ENCODE measurements around the gene KCNAB1.
"Not testable (repeated sequence)": the region's sequence is repeated elsewhere in the genome, so short reads cannot be mapped to it uniquely, and the experiment has no call there.

KCNAB1 gene

GRCh38 chr3:156548041-156548687 is 427.8 kb downstream of the KCNAB1 start:
- DNase-seq, result no peak

GRCh38 chr3:156548902-156549301 is 428.5 kb downstream of the KCNAB1 start:
- DNase-seq, result no peak

- DNase-seq, result no peak
Measured at GRCh38 chr3:156551261-156551660, 430.9 kb downstream of the KCNAB1 start.

- no peak for DNase-seq
Measured at GRCh38 chr3:156551746-156552145, 431.4 kb downstream of the KCNAB1 start.

- no peak for DNase-seq
Measured at GRCh38 chr3:156552973-156553372, 432.6 kb downstream of the KCNAB1 start.

GRCh38 chr3:156553705-156554356 is 433.5 kb downstream of the KCNAB1 start:
- DNase-seq, result no peak

- DNase-seq, result no peak
Measured at GRCh38 chr3:156554515-156554841, 434.1 kb downstream of the KCNAB1 start.

- DNase-seq, result peak; percentile 96
Measured at GRCh38 chr3:156554842-156555687, 434.7 kb downstream of the KCNAB1 start, which contains the start of gene SSR3. SSR3 (minus strand) TSS chr3:156555117; CDS start chr3:156555089, 28 bp downstream.

- DNase-seq, result no peak
Measured at GRCh38 chr3:156558389-156558788, 438.0 kb downstream of the KCNAB1 start.

- DNase-seq, result no peak
Measured at GRCh38 chr3:156559321-156559720, 438.9 kb downstream of the KCNAB1 start.

GRCh38 chr3:156561533-156561932 is 441.2 kb downstream of the KCNAB1 start:
- no peak for DNase-seq

GRCh38 chr3:156562486-156562885 is 442.1 kb downstream of the KCNAB1 start:
- not testable (repeated sequence) for DNase-seq

GRCh38 chr3:156563900-156564682 is 443.7 kb downstream of the KCNAB1 start:
- no peak for DNase-seq

- not testable (repeated sequence) for DNase-seq
Measured at GRCh38 chr3:156569016-156569415, 448.6 kb downstream of the KCNAB1 start.

GRCh38 chr3:156569881-156570280 is 449.5 kb downstream of the KCNAB1 start:
- not testable (repeated sequence) for DNase-seq

- no peak for DNase-seq
Measured at GRCh38 chr3:156575641-156576040, 455.3 kb downstream of the KCNAB1 start.

GRCh38 chr3:156576051-156576450 is 455.7 kb downstream of the KCNAB1 start:
- DNase-seq, result no peak

- no peak for DNase-seq
Measured at GRCh38 chr3:156576651-156577348, 456.4 kb downstream of the KCNAB1 start.

- no peak for DNase-seq
Measured at GRCh38 chr3:156577736-156578135, 457.4 kb downstream of the KCNAB1 start.

GRCh38 chr3:156579427-156579851 is 459.1 kb downstream of the KCNAB1 start:
- no peak for DNase-seq

- no peak for DNase-seq
Measured at GRCh38 chr3:156581033-156581432, 460.7 kb downstream of the KCNAB1 start.

- no peak for DNase-seq
Measured at GRCh38 chr3:156581954-156582353, 461.6 kb downstream of the KCNAB1 start.
